ENCODE data around the gene ASAP2. TPM values are rescaled to one million over a fixed set of nuclear protein-coding genes. Genes with fewer than 3 reads are reported as not detected.

ASAP2 gene
- polyA plus RNA-seq, 1 donor from 2014 or later = 41.0 TPM

DNA sequence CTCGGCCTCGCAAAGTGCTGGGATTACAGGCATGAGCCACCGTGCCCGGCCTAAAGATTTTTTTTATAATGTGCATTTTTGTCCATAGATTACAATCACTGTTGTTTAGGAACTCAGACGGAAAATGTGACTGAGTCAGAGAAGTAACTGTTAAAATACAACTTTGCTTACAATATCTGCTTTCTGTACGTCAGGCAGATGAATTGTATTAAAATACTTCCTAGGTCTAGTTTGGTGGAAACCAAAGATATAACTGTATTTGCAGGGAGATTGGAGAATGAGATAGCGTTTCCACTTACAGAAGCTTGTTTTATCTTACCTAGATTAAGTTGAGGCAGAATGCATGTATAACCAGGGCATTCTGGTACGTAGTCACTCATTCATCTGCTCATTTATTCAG lies 36.7 kb downstream of the ASAP2 start:
- Histone ChIP-seq H3K4me3 (ENCODE audit: low read length) (no peak overlapping the region), H3K36me3 (ENCODE audit: insufficient read depth, low read length) (no peaks in the 10 kb centered on the region), H3K79me2 (replicated peaks; ENCODE audit: insufficient read depth, low read length) (peaks cover 70% of the 10 kb centered on the region), H4K20me1 (ENCODE audit: insufficient read depth) (no peaks in the 10 kb centered on the region), H3K27ac (ENCODE audit: low read length) (no peak overlapping the region), H3K4me2 (ENCODE audit: low read length) (no peak overlapping the region), H3K9ac (ENCODE audit: low read length) (no peak overlapping the region), H3K27me3 (ENCODE audit: insufficient read depth, low read depth, low read length) (no peaks in the 10 kb centered on the region), H3K9me3 (ENCODE audit: low read length) (no peaks in the 10 kb centered on the region), H3F3A (ENCODE audit: insufficient read depth, low read length, poor library complexity, severe bottlenecking) (no peaks in the 10 kb centered on the region), H3K9me2 (ENCODE audit: insufficient read depth, low read length) (no peaks in the 10 kb centered on the region), H2AFZ (ENCODE audit: low read depth, low read length) (no peak overlapping the region)
- TF ChIP-seq EP300 (conservative IDR thresholded peaks at IDR 0.05; ENCODE audit: poor library complexity, severe bottlenecking) (no peak), EZH2 (IDR thresholded peaks at IDR 0.05; ENCODE audit: borderline replicate concordance, insufficient read depth, low read length, poor library complexity, severe bottlenecking) (no peak), SMC3 (conservative IDR thresholded peaks at IDR 0.05; ENCODE audit: poor library complexity) (no peak), RAD21 (conservative IDR thresholded peaks at IDR 0.05) (no peak), MXI1 (conservative IDR thresholded peaks at IDR 0.05; ENCODE audit: poor library complexity, severe bottlenecking) (no peak), TAF1 (IDR thresholded peaks at IDR 0.05; ENCODE audit: low read depth) (no peak), POLR2AphosphoS5 (IDR thresholded peaks at IDR 0.05) (no peak)
- TF ChIP-seq, protein P1, sequence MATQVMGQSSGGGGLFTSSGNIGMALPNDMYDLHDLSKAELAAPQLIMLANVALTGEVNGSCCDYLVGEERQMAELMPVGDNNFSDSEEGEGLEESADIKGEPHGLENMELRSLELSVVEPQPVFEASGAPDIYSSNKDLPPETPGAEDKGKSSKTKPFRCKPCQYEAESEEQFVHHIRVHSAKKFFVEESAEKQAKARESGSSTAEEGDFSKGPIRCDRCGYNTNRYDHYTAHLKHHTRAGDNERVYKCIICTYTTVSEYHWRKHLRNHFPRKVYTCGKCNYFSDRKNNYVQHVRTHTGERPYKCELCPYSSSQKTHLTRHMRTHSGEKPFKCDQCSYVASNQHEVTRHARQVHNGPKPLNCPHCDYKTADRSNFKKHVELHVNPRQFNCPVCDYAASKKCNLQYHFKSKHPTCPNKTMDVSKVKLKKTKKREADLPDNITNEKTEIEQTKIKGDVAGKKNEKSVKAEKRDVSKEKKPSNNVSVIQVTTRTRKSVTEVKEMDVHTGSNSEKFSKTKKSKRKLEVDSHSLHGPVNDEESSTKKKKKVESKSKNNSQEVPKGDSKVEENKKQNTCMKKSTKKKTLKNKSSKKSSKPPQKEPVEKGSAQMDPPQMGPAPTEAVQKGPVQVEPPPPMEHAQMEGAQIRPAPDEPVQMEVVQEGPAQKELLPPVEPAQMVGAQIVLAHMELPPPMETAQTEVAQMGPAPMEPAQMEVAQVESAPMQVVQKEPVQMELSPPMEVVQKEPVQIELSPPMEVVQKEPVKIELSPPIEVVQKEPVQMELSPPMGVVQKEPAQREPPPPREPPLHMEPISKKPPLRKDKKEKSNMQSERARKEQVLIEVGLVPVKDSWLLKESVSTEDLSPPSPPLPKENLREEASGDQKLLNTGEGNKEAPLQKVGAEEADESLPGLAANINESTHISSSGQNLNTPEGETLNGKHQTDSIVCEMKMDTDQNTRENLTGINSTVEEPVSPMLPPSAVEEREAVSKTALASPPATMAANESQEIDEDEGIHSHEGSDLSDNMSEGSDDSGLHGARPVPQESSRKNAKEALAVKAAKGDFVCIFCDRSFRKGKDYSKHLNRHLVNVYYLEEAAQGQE (IDR thresholded peaks at IDR 0.05; ENCODE audit: borderline replicate concordance) = no peak
- TF ChIP-seq, protein P2, sequence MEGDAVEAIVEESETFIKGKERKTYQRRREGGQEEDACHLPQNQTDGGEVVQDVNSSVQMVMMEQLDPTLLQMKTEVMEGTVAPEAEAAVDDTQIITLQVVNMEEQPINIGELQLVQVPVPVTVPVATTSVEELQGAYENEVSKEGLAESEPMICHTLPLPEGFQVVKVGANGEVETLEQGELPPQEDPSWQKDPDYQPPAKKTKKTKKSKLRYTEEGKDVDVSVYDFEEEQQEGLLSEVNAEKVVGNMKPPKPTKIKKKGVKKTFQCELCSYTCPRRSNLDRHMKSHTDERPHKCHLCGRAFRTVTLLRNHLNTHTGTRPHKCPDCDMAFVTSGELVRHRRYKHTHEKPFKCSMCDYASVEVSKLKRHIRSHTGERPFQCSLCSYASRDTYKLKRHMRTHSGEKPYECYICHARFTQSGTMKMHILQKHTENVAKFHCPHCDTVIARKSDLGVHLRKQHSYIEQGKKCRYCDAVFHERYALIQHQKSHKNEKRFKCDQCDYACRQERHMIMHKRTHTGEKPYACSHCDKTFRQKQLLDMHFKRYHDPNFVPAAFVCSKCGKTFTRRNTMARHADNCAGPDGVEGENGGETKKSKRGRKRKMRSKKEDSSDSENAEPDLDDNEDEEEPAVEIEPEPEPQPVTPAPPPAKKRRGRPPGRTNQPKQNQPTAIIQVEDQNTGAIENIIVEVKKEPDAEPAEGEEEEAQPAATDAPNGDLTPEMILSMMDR (IDR thresholded peaks at IDR 0.05; ENCODE audit: poor library complexity, severe bottlenecking) = no peak

DNA sequence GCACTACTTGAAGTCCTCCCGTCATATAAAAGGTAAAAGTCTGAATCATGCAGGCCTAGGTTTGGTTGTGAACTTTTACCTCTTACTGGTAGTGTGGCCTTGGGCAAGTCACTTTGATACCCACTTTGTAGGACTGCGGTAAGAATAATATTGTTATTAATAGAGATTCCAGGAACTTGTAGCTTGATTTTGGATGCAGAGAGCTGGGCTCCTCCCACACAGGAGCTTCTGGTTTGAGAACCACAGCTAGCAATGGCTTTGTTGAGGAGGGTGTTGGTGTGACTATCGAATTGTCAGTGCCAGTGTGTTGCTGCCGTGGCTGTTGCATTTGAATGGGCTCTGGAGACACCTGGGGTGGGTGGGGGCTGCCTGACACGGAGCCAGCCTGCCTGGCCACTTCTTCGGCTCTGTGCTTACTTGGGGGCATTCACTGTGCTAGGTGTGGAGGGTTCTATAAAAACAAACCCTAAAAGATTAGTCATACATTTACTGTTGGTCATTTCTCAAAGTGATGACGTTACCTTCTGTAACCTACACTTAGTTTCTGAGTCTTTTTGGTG lies 38.5 kb downstream of the ASAP2 start:
- no peaks in the 10 kb centered on the region for H3K27me3 ChIP-seq (ENCODE audit: insufficient read depth, low read depth, low read length)
- no peaks in the 10 kb centered on the region for H3K36me3 ChIP-seq (ENCODE audit: insufficient read depth, low read length)
- H3K9me2 ChIP-seq (ENCODE audit: insufficient read depth, low read length) = no peaks in the 10 kb centered on the region
- TF ChIP-seq RAD21 (conservative IDR thresholded peaks at IDR 0.05) (no peak), MXI1 (conservative IDR thresholded peaks at IDR 0.05; ENCODE audit: poor library complexity, severe bottlenecking) (no peak), SMC3 (conservative IDR thresholded peaks at IDR 0.05; ENCODE audit: poor library complexity) (no peak), EP300 (conservative IDR thresholded peaks at IDR 0.05; ENCODE audit: poor library complexity, severe bottlenecking) (no peak), POLR2AphosphoS5 (IDR thresholded peaks at IDR 0.05) (no peak), TAF1 (IDR thresholded peaks at IDR 0.05; ENCODE audit: low read depth) (no peak), EZH2 (IDR thresholded peaks at IDR 0.05; ENCODE audit: borderline replicate concordance, insufficient read depth, low read length, poor library complexity, severe bottlenecking) (no peak)
- TF ChIP-seq, protein P1 (IDR thresholded peaks at IDR 0.05; ENCODE audit: borderline replicate concordance) = no peak
- TF ChIP-seq, protein P2 (IDR thresholded peaks at IDR 0.05; ENCODE audit: poor library complexity, severe bottlenecking) = no peak
- H3K4me2 ChIP-seq (ENCODE audit: low read length) = no peak overlapping the region
- no peaks in the 10 kb centered on the region for H3F3A ChIP-seq (ENCODE audit: insufficient read depth, low read length, poor library complexity, severe bottlenecking)
- no peak overlapping the region for H3K27ac ChIP-seq (ENCODE audit: low read length)
- H2AFZ ChIP-seq (ENCODE audit: low read depth, low read length) = no peak overlapping the region
- no peak overlapping the region for H3K9ac ChIP-seq (ENCODE audit: low read length)
- peaks cover 69% of the 10 kb centered on the region for H3K79me2 ChIP-seq (replicated peaks; ENCODE audit: insufficient read depth, low read length)
- no peak overlapping the region for H3K4me3 ChIP-seq (ENCODE audit: low read length)
- no peaks in the 10 kb centered on the region for H4K20me1 ChIP-seq (ENCODE audit: insufficient read depth)
- no peaks in the 10 kb centered on the region for H3K9me3 ChIP-seq (ENCODE audit: low read length)
